Loucy (cell line): ENCODE results near the gene PPARGC1A.

Experiments
- H2AFZ ChIP-seq: fragments of 200-600 bp; sonication (generic); 2 replicates; pipeline ENCODE4 v1.6.0; 2016; ENCODE audit warnings: antibody characterized with exemption, mild to moderate bottlenecking, low read length, moderate library complexity
- H3F3A ChIP-seq: fragments of 200-600 bp; 2 replicates; pipeline ENCODE4 v1.6.0; 2016; ENCODE audit warnings: antibody characterized with exemption, low read depth, mild to moderate bottlenecking
- H3K27me3 ChIP-seq: fragments of 200-600 bp; sonication (generic); 2 replicates; pipeline ENCODE4 v1.6.1; 2014; ENCODE audit warnings: low read length, mild to moderate bottlenecking; ENCODE audit not compliant: insufficient read depth, poor library complexity, severe bottlenecking
- H3K36me3 ChIP-seq: fragments of 200-600 bp; sonication (generic); 2 replicates; pipeline ENCODE4 v1.6.1; 2016; ENCODE audit warnings: low read length; ENCODE audit not compliant: insufficient read depth
- H3K4me1 ChIP-seq: fragments of 200-600 bp; sonication (generic); 2 replicates; pipeline ENCODE4 v1.5.1; 2014; ENCODE audit warnings: low read length, mild to moderate bottlenecking; ENCODE audit not compliant: insufficient read depth, poor library complexity, severe bottlenecking
- H3K4me2 ChIP-seq: fragments of 200-600 bp; sonication (generic); 2 replicates; pipeline ENCODE4 v1.6.0; 2014; ENCODE audit warnings: antibody characterized with exemption, low read length, low read depth, mild to moderate bottlenecking; ENCODE audit not compliant: poor library complexity, severe bottlenecking
- H3K4me3 ChIP-seq: fragments of 200-600 bp; sonication (generic); 2 replicates; pipeline ENCODE4 v1.5.1; 2014; ENCODE audit warnings: low read length, mild to moderate bottlenecking, mixed read lengths; ENCODE audit not compliant: poor library complexity, severe bottlenecking
- H3K79me2 ChIP-seq: fragments of 200-600 bp; sonication (generic); 2 replicates; pipeline ENCODE4 v1.6.1; 2014; ENCODE audit warnings: low read length; ENCODE audit not compliant: insufficient read depth
- H3K9ac ChIP-seq: fragments of 200-600 bp; sonication (generic); 2 replicates; pipeline ENCODE4 v1.6.0; 2014; ENCODE audit warnings: mild to moderate bottlenecking, low read depth, low read length, moderate library complexity; ENCODE audit not compliant: poor library complexity, severe bottlenecking
- H3K9me2 ChIP-seq: fragments of 200-600 bp; sonication (generic); replicated peaks from 2 replicates; pipeline ENCODE4 v1.6.1; 2016; ENCODE audit warnings: low read depth, low read length, mixed read lengths
- H3K9me3 ChIP-seq: fragments of 200-600 bp; sonication (generic); 2 replicates; pipeline ENCODE4 v1.6.1; 2014; ENCODE audit warnings: mild to moderate bottlenecking, antibody characterized with exemption, low read length, low read depth; ENCODE audit not compliant: insufficient read depth
- H4K20me1 ChIP-seq: fragments of 200-600 bp; sonication (generic); 2 replicates; pipeline ENCODE4 v1.6.0; 2014; ENCODE audit warnings: antibody characterized with exemption, low read length, mild to moderate bottlenecking; ENCODE audit not compliant: insufficient read depth, poor library complexity, severe bottlenecking
- EZH2phosphoT487 ChIP-seq: fragments of 200-600 bp; IDR thresholded peaks from 2 replicates; pipeline ENCODE4 v1.6.1; 2018; ENCODE audit warnings: antibody characterized with exemption, mild to moderate bottlenecking, moderate library complexity, borderline replicate concordance
- TF ChIP-seq, protein P1 (sequence below): fragments of 200-600 bp; sonication (generic); conservative IDR thresholded peaks from 2 replicates; pipeline ENCODE4 v1.5.1; 2014; ENCODE audit warnings: mild to moderate bottlenecking, antibody characterized with exemption, low read length

Gene PPARGC1A

DNA sequence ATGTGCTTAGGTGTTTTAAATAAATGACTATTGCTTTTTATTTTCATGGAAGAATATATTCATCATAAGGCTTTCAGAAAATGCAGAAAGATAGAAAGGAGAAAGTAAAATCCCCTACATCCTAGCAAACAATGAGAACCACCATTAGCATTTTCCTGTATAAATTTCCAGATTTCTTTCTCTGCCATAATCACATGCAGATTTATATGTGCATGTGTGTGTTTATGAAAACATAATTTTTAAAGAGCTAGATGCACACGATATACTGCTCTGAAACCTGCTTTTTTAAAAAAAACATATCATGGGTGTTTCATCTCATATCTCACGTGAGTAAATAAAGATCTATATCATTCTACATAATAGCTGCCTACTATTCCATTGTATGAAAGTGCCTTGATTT, 26.4 kb upstream of the PPARGC1A start:
- no peaks in the 10 kb centered on the region for H3K9me2 ChIP-seq
- TF ChIP-seq EZH2phosphoT487: no peak
- TF ChIP-seq, protein P1, sequence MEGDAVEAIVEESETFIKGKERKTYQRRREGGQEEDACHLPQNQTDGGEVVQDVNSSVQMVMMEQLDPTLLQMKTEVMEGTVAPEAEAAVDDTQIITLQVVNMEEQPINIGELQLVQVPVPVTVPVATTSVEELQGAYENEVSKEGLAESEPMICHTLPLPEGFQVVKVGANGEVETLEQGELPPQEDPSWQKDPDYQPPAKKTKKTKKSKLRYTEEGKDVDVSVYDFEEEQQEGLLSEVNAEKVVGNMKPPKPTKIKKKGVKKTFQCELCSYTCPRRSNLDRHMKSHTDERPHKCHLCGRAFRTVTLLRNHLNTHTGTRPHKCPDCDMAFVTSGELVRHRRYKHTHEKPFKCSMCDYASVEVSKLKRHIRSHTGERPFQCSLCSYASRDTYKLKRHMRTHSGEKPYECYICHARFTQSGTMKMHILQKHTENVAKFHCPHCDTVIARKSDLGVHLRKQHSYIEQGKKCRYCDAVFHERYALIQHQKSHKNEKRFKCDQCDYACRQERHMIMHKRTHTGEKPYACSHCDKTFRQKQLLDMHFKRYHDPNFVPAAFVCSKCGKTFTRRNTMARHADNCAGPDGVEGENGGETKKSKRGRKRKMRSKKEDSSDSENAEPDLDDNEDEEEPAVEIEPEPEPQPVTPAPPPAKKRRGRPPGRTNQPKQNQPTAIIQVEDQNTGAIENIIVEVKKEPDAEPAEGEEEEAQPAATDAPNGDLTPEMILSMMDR: no peak
- H3K79me2 ChIP-seq: no peaks in the 10 kb centered on the region
- H3K4me1 ChIP-seq: no peaks in the 10 kb centered on the region
- no peaks in the 10 kb centered on the region for H3K27me3 ChIP-seq
- no peak overlapping the region for H3K9ac ChIP-seq
- no peaks in the 10 kb centered on the region for H4K20me1 ChIP-seq
- no peaks in the 10 kb centered on the region for H3K9me3 ChIP-seq
- H3K36me3 ChIP-seq: no peaks in the 10 kb centered on the region
- no peak overlapping the region for H3K4me3 ChIP-seq
- no peaks in the 10 kb centered on the region for H3F3A ChIP-seq
- no peak overlapping the region for H3K4me2 ChIP-seq
- no peak overlapping the region for H2AFZ ChIP-seq

DNA sequence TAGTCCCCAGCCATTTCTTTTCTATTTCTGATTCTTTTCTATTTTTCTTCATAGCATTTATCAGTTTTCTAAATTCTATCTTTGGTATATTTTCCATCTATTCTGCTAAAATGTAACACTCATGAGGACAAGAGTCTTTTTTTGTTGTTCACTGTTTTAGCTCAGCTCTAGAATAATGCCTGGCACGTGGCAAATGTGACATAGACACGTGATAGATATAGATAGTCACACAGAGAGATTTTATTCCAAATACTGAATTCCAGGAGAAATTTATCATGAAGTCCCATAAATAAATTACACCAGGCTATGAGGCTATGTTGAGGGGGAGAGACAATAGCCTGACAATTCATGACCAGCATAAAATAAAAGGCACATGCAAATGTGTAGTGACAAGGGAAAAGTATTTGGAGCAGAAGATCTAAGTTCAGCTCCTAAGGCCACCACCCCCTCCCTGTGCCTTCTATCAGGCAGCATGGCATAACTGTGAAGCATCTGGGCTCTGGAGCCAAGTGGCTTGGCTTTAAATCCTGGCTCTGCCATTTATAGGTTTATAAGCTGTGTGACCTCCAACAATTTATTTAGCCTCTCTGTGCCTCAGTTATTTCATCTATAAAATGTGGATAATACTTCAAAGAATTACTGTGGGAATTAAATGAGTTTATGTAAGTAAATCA, 25.7 kb upstream of the PPARGC1A start:
- Histone ChIP-seq H3K36me3 (no peaks in the 10 kb centered on the region), H3K4me3 (no peak overlapping the region), H3K9me3 (no peaks in the 10 kb centered on the region), H4K20me1 (no peaks in the 10 kb centered on the region), H3K4me1 (no peaks in the 10 kb centered on the region), H3K9me2 (no peaks in the 10 kb centered on the region), H2AFZ (no peak overlapping the region), H3F3A (no peaks in the 10 kb centered on the region), H3K4me2 (no peak overlapping the region), H3K9ac (no peak overlapping the region), H3K27me3 (no peaks in the 10 kb centered on the region), H3K79me2 (no peaks in the 10 kb centered on the region)
- TF ChIP-seq, protein P1: no peak
- no peak for TF ChIP-seq EZH2phosphoT487

DNA sequence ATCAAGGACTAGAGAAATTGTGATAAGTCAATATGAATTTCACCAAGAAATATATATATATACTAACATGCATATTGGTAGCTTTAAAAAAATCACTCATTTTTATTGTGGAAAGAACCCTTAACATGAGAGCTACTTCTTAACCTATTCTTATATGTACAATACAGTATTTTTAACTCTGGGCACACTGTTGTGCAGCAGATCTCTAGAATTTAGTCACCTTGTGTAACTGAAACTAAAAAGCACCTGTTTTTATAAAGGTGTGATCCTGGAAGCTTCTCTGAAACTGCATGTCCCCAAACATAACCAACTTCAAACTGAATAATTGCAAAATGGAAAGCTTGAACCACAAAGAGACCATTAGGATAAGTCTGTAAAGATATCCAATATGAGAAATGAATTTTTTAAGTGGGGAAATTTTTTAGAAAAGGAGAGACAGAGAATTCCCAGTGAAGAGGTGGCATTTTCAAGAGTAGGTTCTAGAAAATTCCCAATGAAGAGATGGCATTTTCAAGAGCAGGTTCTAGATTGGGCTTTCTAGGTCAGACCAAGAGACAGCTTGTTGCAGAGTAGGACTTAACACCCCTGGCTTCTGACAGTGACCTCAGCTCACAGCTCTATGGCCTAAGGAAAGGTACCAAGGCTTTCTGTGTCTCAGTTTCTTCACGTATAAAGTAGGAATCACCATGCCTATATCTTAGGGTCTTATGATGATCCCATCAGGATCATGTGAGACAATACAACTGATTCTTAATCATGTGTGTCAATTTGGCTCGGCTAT, 22.0 kb upstream of the PPARGC1A start:
- TF ChIP-seq EZH2phosphoT487: no peak
- TF ChIP-seq, protein P1: no peak
- H3K9me2 ChIP-seq: 0 out of 2 replicates have a peak, but pooled peaks cover 3% of the 10 kb centered on the region
- H3K27me3 ChIP-seq: no peaks in the 10 kb centered on the region
- H3K36me3 ChIP-seq: no peaks in the 10 kb centered on the region
- H2AFZ ChIP-seq: no peak overlapping the region
- H3K79me2 ChIP-seq: no peaks in the 10 kb centered on the region
- no peaks in the 10 kb centered on the region for H3K4me1 ChIP-seq
- H3K4me3 ChIP-seq: no peak overlapping the region
- no peaks in the 10 kb centered on the region for H3F3A ChIP-seq
- H3K4me2 ChIP-seq: no peak overlapping the region
- H3K9me3 ChIP-seq: no peaks in the 10 kb centered on the region
- no peaks in the 10 kb centered on the region for H4K20me1 ChIP-seq
- no peak overlapping the region for H3K9ac ChIP-seq
